Effector memory CD4-positive, alpha-beta T cell (primary cell): ENCODE data around the gene RCN1.

Experiments used
- DNase-seq, 3 donors: peaks; one replicate each; pipeline ENCODE4 v3.0.0-alpha.2; 2020
- H3K27ac ChIP-seq: 2 replicates; pipeline ENCODE4 v1.7.0; 2013; ENCODE audit warnings: mild to moderate bottlenecking, low read length, moderate library complexity; ENCODE audit not compliant: insufficient read depth, poor library complexity, severe bottlenecking
- H3K27me3 ChIP-seq: replicated peaks from 2 replicates; pipeline ENCODE4 v1.7.0; 2013; ENCODE audit warnings: mild to moderate bottlenecking, low read length; ENCODE audit not compliant: insufficient read depth, control insufficient read depth, poor library complexity, severe bottlenecking
- H3K36me3 ChIP-seq: 2 replicates; pipeline ENCODE4 v1.7.0; 2013; ENCODE audit warnings: mild to moderate bottlenecking, low read length, moderate library complexity; ENCODE audit not compliant: control insufficient read depth, insufficient read depth
- H3K4me1 ChIP-seq: 2 replicates; pipeline ENCODE4 v1.7.0; 2013; ENCODE audit warnings: low read length, mild to moderate bottlenecking; ENCODE audit not compliant: control insufficient read depth, insufficient read depth, poor library complexity, severe bottlenecking
- H3K4me3 ChIP-seq: 2 replicates; pipeline ENCODE4 v1.7.0; 2013; ENCODE audit warnings: low read length, low read depth, mild to moderate bottlenecking; ENCODE audit not compliant: insufficient read depth, poor library complexity, severe bottlenecking
- H3K9me3 ChIP-seq: 2 replicates; pipeline ENCODE4 v1.7.0; 2013; ENCODE audit warnings: mild to moderate bottlenecking, low read length, moderate library complexity; ENCODE audit not compliant: control insufficient read depth

The RCN1 gene

DNA sequence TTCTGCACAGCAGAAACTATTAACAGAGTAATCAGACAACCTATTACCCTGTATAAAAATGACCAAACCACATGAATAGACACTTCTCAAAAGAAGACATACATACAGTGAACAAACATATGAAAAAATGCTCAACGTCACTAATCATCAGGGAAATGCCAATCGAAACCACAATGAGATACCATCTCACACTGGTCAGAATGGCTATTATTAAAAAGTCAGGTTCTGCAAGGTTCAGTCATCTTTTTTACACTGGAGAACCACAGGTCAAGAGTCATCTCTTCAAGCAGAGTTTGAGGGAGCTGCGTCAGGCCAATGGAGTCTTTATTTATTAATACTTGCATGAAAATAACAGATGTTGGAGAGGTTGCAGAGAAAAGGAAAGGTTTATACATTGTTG is 40.4 kb downstream of the RCN1 start:
- no peaks in the 10 kb centered on the region for H3K4me1 ChIP-seq
- H3K36me3 ChIP-seq, result no peaks in the 10 kb centered on the region
- H3K9me3 ChIP-seq, result no peaks in the 10 kb centered on the region
- H3K4me3 ChIP-seq, result no peak overlapping the region
- DNase-seq, result no peak
- H3K27ac ChIP-seq, result no peak overlapping the region
- no peaks in the 10 kb centered on the region for H3K27me3 ChIP-seq

DNA sequence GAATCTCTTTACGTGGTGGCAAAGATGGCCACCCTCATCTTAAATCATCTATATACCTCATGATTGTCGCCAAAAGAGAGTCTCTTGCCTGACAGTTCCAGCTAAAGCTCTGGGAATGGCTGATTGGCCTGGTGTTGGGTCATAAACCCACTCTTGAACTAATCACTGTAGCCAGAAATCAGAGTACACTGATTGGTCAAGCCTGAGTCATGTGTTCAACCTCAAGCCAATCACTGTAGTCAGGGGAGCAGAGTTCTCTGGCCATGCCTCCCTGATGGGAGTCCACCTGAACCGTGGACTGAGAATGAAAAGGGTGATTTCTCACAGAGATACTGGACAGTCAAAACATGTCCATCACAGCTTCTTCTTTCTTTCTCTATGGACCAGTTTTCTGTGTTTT is 45.8 kb downstream of the RCN1 start:
- Histone ChIP-seq H3K4me1 (no peaks in the 10 kb centered on the region), H3K27me3 (no peaks in the 10 kb centered on the region), H3K4me3 (no peak overlapping the region), H3K27ac (no peak overlapping the region), H3K36me3 (no peaks in the 10 kb centered on the region), H3K9me3 (no peaks in the 10 kb centered on the region)
- no peak for DNase-seq

DNA sequence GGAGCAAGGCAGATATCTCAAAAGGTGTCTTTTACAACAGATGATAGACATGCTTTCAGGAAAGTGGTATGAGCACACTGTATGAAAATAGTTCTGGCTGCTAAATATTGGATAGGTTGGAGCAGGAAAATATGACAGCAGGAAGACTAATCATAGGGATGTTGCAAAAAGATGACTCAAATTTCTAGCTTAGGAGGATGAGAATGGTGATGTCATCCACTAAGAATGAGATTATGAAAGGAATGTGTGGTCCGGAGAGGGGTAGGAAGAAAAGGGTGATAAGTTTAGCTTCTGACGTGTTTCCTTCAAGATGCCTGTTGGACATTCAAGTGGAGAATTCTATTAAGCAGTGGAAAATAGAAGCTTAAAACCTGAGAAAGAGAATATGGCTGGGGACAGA is 46.4 kb downstream of the RCN1 start:
- Histone ChIP-seq H3K4me3 (no peak overlapping the region), H3K27me3 (no peaks in the 10 kb centered on the region), H3K36me3 (no peaks in the 10 kb centered on the region), H3K27ac (no peak overlapping the region), H3K4me1 (no peaks in the 10 kb centered on the region), H3K9me3 (no peaks in the 10 kb centered on the region)
- DNase-seq, result no peak

DNA sequence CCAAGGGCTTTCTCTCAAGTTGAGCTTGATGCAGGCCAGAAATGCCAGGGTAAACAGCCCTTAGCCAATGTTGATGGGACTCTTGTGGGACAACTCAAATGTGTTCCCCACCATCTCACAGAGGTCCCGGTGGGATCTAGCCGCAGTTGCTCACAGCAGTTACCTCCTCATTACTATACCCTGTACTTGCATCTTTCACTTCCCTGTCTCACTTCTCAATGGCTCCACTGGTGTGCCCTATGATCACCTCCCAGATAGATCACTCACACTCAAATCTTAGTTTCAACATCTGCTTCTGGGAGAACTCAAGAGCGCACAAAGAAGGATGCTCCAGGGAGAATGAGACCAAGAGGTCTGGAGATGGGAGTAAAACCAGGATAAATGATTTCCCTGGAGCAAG is 47.0 kb downstream of the RCN1 start:
- no peak overlapping the region for H3K27ac ChIP-seq
- no peaks in the 10 kb centered on the region for H3K27me3 ChIP-seq
- H3K4me1 ChIP-seq, result no peaks in the 10 kb centered on the region
- H3K9me3 ChIP-seq, result no peaks in the 10 kb centered on the region
- no peaks in the 10 kb centered on the region for H3K36me3 ChIP-seq
- no peak overlapping the region for H3K4me3 ChIP-seq
- no peak for DNase-seq

DNA sequence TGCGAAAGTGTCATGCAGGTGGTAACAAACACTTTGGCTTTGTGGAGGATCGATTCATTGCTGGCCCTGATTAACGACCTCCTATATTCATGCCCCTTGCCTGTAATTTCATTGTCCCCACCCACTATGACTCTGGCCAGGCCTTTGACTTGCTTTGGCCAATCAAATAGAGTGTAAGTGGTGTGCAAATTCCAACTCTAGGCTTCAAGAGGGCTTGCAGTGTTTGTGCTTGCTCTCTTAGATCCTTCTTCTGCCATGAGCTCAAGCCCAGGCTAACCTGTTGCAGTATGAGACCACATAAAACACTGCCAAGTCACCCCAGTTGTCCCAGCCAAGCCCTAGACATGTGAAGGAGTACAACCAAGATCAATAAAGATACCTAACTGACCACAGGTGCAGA is 48.0 kb downstream of the RCN1 start:
- H3K27ac ChIP-seq, result no peak overlapping the region
- no peaks in the 10 kb centered on the region for H3K27me3 ChIP-seq
- no peak for DNase-seq
- H3K9me3 ChIP-seq, result no peaks in the 10 kb centered on the region
- no peak overlapping the region for H3K4me3 ChIP-seq
- no peaks in the 10 kb centered on the region for H3K36me3 ChIP-seq
- H3K4me1 ChIP-seq, result no peaks in the 10 kb centered on the region

DNA sequence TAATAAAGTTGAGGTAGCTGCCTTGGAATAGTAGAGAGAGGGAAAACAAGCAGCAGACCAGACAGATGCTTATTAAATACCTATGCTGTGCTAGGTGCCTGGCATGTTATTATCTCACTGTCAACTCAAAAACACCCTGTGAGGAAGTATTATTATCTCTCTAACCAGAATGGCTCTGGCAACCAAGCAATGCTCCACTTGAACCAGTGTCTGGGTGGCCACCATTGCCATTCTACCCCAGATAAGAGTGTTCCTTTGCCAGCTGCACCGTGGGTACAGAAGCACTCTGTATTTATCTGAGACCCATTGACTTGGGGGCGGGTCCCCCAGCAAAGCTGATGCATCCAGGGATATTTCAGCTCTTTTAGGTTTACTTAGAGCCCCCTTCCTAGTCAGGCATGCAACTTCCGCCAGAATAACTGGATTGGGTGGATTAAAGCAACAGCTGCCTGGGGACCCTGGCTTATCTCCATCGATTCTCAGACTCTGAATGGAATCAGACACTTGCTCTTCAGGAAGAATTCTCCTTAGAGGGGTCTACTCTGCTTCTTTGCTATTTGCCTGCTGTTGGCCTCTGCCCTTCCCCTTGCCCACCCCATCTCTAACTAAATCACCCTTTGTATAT is 49.1 kb downstream of the RCN1 start:
- Histone ChIP-seq H3K27me3 (no peaks in the 10 kb centered on the region), H3K9me3 (no peaks in the 10 kb centered on the region), H3K36me3 (no peaks in the 10 kb centered on the region), H3K4me3 (no peak overlapping the region), H3K4me1 (no peaks in the 10 kb centered on the region), H3K27ac (no peak overlapping the region)
- DNase-seq, result no peak

DNA sequence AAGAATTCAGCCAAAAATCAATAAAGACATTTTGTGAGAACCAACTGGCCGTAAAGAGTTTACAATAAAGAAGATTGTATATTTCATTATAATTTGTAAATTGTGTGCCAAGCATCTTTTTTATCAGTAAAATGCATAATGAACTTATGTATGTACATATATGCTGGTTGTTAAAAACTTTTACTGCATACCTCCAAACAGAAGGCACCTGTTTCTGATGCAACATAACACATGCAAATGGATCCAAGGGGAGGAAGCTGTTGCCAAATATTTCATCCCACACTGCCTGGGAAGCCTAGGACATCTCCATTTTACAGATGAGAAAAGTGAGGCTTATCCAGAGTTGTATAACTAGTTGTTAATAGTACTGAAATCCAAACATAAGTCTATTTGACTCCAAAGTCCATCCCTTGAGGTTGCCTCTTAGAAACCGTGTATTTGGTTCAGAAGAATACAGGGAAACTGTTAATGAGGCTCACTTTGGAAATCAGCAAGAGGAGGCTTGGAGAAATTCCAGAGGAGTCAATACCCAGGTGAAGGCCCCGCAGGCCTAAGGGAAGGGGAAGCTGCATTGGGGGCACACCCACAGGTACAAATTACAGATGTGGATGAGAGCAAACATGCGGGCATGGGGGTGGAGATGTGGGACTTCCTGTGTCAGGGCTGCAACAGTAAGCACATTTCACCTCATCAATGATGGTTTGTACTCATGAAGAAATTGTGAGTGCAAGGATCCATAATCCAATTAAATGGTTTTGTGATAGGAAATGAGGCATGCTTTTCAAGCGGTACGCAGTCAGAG is 51.1 kb downstream of the RCN1 start:
- Histone ChIP-seq H3K4me3 (no peak overlapping the region), H3K9me3 (no peaks in the 10 kb centered on the region), H3K27ac (no peak overlapping the region), H3K4me1 (no peaks in the 10 kb centered on the region), H3K27me3 (no peaks in the 10 kb centered on the region), H3K36me3 (no peaks in the 10 kb centered on the region)
- no peak for DNase-seq

DNA sequence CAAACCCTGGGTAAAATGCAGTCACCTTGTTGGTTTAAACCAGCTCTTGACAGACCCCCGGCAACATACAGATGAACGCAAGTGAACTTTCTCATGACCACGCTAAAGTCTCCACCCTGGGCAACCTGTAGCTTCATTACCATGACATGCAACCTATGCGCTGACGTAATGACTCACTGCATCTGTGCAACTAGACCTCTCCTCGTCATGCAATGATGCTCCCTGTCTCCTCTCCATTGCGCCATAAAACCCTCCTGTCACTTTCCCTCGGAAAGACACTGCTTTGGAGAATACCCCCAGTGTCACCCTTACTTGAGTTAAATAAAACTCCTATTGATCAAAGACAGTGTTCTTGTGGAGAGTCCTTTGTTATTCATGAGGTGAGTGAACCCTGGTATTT is 52.5 kb downstream of the RCN1 start:
- Histone ChIP-seq H3K27ac (no peak overlapping the region), H3K27me3 (no peaks in the 10 kb centered on the region), H3K9me3 (no peaks in the 10 kb centered on the region), H3K4me3 (no peak overlapping the region), H3K36me3 (no peaks in the 10 kb centered on the region), H3K4me1 (no peaks in the 10 kb centered on the region)
- no peak for DNase-seq

DNA sequence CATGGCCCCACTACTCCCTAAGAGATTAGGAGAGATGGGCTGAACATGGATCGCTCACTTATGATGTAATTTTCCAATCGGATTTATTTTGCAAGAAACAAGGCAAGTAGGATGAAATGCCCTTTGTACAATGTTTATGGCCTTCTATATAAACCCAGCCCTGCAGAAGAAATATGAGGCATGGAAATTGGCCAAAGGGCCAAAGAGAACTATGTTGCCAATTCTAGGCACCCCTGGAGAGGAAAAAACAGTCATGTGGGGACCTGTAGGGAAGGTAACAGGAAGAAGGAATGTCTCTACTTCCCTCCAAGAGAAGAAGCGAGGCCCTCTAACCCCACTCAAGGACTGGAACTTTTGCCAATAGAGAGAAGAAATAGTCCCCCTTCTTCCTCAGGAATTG is 54.4 kb downstream of the RCN1 start:
- no peaks in the 10 kb centered on the region for H3K9me3 ChIP-seq
- H3K4me3 ChIP-seq, result no peak overlapping the region
- no peaks in the 10 kb centered on the region for H3K27me3 ChIP-seq
- no peak overlapping the region for H3K27ac ChIP-seq
- no peak for DNase-seq
- H3K36me3 ChIP-seq, result no peaks in the 10 kb centered on the region
- no peaks in the 10 kb centered on the region for H3K4me1 ChIP-seq

DNA sequence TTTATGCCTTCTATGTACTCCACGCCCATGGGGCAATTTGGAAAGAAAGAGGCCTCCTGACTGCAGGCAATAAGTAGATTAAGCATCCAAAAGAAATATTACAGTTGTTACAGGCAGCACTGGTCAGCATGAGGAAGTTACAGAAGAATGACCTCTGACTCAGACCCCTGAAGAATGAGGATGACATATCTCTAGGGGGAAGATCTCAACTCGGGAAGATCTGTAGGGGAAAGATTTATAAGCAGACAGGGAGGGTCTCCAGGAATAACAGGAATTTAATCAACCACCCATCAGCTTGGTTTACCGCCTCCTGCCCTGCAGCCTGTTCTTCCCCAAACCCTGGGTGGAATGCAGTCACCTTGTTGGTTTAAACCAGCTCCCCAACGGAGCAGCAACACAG is 58.0 kb downstream of the RCN1 start:
- Histone ChIP-seq H3K27me3 (no peaks in the 10 kb centered on the region), H3K4me1 (no peaks in the 10 kb centered on the region), H3K27ac (no peak overlapping the region), H3K36me3 (no peaks in the 10 kb centered on the region), H3K4me3 (no peak overlapping the region), H3K9me3 (no peaks in the 10 kb centered on the region)
- no peak for DNase-seq
